GM23338 (cell line): Measurements from ENCODE around the gene JPH3.

ENCODE experiments used
- CREB1 ChIP-seq: fragments of 250-450 bp; sonication (Bioruptor Pico); IDR thresholded peaks from 2 replicates; pipeline ENCODE4 v1.5.0; 2020; ENCODE audit warnings: low read depth, mild to moderate bottlenecking, moderate library complexity
- EZH2 ChIP-seq: fragments of 200-600 bp; sonication (generic); IDR thresholded peaks from one replicate; pipeline ENCODE4 v1.8.0; 2017; ENCODE audit warnings: antibody characterized with exemption, mild to moderate bottlenecking, low read depth; ENCODE audit not compliant: unreplicated experiment
- EZH2phosphoT487 ChIP-seq: fragments of 200-600 bp; sonication (generic); IDR thresholded peaks from one replicate; pipeline ENCODE4 v1.8.1; 2018; ENCODE audit warnings: antibody characterized with exemption; ENCODE audit not compliant: unreplicated experiment
- JUNB ChIP-seq: IDR thresholded peaks from one replicate; pipeline ENCODE4 v1.6.1; 2016; ENCODE audit warnings: antibody characterized with exemption; ENCODE audit not compliant: unreplicated experiment
- NANOG ChIP-seq: IDR thresholded peaks from 2 replicates; pipeline ENCODE4 v1.6.1; 2016; ENCODE audit warnings: antibody characterized with exemption, borderline replicate concordance
- POLR2AphosphoS5 ChIP-seq: IDR thresholded peaks from 2 replicates; pipeline ENCODE4 v1.6.1; 2016; ENCODE audit warnings: antibody characterized with exemption, low read depth
- STAT1 ChIP-seq: IDR thresholded peaks from one replicate; pipeline ENCODE4 v1.6.1; 2016; ENCODE audit warnings: antibody characterized with exemption; ENCODE audit not compliant: unreplicated experiment
- ZNF114 ChIP-seq: fragments of 250-450 bp; sonication (Bioruptor Pico); IDR thresholded peaks from 2 replicates; pipeline ENCODE4 v1.5.0; 2020; ENCODE audit warnings: mild to moderate bottlenecking, moderate library complexity
- ZNF331 ChIP-seq: fragments of 250-450 bp; sonication (Bioruptor Pico); IDR thresholded peaks from 2 replicates; pipeline ENCODE4 v1.5.0; 2020; ENCODE audit warnings: low read depth, mild to moderate bottlenecking, moderate library complexity
- TF ChIP-seq, protein P1 (sequence below): IDR thresholded peaks from 2 replicates; pipeline ENCODE4 v1.6.1; 2016; ENCODE audit warnings: antibody characterized with exemption
- TF ChIP-seq, protein P2 (sequence below), 2 experiments: fragments of 200-600 bp in 1 of 2; sonication (generic) in 1 of 2; conservative IDR thresholded peaks; 2 replicates each; pipeline versions ENCODE4 v1.5.1 to v1.6.1; 2016 to 2017; ENCODE audit warnings: antibody characterized with exemption in 2 of 2, low read depth in 2 of 2, mild to moderate bottlenecking in 2 of 2, moderate library complexity in 1 of 2
- TF ChIP-seq, protein P3 (sequence below): IDR thresholded peaks from one replicate; pipeline ENCODE4 v1.6.1; 2018; ENCODE audit warnings: antibody characterized with exemption; ENCODE audit not compliant: unreplicated experiment
- TF ChIP-seq, protein P4 (sequence below): fragments of 250-450 bp; sonication (Bioruptor Pico); IDR thresholded peaks from 2 replicates; pipeline ENCODE4 v1.5.0; 2020; ENCODE audit warnings: mild to moderate bottlenecking, moderate library complexity

DNA sequence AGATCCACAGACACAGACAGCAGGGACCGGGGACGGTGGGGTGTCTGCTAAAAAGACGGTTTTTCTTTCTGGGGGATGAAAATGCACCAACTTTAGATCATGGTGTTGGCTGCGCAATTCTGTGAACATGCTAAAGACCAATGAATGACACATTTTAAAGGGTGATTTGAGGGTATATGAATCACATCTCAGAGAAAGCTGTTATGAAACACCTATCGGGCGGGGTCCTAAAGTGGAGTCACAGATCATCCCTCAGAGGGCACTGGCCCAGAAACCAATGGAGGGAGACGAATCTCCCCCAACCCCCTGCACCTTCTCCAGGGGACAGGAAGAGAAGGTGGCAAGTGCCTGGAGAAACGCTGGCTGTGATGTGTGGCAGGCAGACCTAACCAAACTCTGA lies 137.5 kb downstream of the JPH3 start:
- TF ChIP-seq, protein P1, sequence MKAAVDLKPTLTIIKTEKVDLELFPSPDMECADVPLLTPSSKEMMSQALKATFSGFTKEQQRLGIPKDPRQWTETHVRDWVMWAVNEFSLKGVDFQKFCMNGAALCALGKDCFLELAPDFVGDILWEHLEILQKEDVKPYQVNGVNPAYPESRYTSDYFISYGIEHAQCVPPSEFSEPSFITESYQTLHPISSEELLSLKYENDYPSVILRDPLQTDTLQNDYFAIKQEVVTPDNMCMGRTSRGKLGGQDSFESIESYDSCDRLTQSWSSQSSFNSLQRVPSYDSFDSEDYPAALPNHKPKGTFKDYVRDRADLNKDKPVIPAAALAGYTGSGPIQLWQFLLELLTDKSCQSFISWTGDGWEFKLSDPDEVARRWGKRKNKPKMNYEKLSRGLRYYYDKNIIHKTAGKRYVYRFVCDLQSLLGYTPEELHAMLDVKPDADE = no peak
- TF ChIP-seq, protein P2, sequence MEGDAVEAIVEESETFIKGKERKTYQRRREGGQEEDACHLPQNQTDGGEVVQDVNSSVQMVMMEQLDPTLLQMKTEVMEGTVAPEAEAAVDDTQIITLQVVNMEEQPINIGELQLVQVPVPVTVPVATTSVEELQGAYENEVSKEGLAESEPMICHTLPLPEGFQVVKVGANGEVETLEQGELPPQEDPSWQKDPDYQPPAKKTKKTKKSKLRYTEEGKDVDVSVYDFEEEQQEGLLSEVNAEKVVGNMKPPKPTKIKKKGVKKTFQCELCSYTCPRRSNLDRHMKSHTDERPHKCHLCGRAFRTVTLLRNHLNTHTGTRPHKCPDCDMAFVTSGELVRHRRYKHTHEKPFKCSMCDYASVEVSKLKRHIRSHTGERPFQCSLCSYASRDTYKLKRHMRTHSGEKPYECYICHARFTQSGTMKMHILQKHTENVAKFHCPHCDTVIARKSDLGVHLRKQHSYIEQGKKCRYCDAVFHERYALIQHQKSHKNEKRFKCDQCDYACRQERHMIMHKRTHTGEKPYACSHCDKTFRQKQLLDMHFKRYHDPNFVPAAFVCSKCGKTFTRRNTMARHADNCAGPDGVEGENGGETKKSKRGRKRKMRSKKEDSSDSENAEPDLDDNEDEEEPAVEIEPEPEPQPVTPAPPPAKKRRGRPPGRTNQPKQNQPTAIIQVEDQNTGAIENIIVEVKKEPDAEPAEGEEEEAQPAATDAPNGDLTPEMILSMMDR (conservative IDR thresholded peaks at IDR 0.05; ENCODE audit: low read depth in 2 of 2) = no peak
- TF ChIP-seq, protein P3, sequence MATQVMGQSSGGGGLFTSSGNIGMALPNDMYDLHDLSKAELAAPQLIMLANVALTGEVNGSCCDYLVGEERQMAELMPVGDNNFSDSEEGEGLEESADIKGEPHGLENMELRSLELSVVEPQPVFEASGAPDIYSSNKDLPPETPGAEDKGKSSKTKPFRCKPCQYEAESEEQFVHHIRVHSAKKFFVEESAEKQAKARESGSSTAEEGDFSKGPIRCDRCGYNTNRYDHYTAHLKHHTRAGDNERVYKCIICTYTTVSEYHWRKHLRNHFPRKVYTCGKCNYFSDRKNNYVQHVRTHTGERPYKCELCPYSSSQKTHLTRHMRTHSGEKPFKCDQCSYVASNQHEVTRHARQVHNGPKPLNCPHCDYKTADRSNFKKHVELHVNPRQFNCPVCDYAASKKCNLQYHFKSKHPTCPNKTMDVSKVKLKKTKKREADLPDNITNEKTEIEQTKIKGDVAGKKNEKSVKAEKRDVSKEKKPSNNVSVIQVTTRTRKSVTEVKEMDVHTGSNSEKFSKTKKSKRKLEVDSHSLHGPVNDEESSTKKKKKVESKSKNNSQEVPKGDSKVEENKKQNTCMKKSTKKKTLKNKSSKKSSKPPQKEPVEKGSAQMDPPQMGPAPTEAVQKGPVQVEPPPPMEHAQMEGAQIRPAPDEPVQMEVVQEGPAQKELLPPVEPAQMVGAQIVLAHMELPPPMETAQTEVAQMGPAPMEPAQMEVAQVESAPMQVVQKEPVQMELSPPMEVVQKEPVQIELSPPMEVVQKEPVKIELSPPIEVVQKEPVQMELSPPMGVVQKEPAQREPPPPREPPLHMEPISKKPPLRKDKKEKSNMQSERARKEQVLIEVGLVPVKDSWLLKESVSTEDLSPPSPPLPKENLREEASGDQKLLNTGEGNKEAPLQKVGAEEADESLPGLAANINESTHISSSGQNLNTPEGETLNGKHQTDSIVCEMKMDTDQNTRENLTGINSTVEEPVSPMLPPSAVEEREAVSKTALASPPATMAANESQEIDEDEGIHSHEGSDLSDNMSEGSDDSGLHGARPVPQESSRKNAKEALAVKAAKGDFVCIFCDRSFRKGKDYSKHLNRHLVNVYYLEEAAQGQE = no peak
- TF ChIP-seq POLR2AphosphoS5 (no peak), EZH2 (no peak), NANOG (no peak), JUNB (no peak), EZH2phosphoT487 (no peak), CREB1 (no peak), ZNF331 (no peak), ZNF114 (CRISPR knock-in tag) (no peak), STAT1 (no peak)
- TF ChIP-seq, protein P4, sequence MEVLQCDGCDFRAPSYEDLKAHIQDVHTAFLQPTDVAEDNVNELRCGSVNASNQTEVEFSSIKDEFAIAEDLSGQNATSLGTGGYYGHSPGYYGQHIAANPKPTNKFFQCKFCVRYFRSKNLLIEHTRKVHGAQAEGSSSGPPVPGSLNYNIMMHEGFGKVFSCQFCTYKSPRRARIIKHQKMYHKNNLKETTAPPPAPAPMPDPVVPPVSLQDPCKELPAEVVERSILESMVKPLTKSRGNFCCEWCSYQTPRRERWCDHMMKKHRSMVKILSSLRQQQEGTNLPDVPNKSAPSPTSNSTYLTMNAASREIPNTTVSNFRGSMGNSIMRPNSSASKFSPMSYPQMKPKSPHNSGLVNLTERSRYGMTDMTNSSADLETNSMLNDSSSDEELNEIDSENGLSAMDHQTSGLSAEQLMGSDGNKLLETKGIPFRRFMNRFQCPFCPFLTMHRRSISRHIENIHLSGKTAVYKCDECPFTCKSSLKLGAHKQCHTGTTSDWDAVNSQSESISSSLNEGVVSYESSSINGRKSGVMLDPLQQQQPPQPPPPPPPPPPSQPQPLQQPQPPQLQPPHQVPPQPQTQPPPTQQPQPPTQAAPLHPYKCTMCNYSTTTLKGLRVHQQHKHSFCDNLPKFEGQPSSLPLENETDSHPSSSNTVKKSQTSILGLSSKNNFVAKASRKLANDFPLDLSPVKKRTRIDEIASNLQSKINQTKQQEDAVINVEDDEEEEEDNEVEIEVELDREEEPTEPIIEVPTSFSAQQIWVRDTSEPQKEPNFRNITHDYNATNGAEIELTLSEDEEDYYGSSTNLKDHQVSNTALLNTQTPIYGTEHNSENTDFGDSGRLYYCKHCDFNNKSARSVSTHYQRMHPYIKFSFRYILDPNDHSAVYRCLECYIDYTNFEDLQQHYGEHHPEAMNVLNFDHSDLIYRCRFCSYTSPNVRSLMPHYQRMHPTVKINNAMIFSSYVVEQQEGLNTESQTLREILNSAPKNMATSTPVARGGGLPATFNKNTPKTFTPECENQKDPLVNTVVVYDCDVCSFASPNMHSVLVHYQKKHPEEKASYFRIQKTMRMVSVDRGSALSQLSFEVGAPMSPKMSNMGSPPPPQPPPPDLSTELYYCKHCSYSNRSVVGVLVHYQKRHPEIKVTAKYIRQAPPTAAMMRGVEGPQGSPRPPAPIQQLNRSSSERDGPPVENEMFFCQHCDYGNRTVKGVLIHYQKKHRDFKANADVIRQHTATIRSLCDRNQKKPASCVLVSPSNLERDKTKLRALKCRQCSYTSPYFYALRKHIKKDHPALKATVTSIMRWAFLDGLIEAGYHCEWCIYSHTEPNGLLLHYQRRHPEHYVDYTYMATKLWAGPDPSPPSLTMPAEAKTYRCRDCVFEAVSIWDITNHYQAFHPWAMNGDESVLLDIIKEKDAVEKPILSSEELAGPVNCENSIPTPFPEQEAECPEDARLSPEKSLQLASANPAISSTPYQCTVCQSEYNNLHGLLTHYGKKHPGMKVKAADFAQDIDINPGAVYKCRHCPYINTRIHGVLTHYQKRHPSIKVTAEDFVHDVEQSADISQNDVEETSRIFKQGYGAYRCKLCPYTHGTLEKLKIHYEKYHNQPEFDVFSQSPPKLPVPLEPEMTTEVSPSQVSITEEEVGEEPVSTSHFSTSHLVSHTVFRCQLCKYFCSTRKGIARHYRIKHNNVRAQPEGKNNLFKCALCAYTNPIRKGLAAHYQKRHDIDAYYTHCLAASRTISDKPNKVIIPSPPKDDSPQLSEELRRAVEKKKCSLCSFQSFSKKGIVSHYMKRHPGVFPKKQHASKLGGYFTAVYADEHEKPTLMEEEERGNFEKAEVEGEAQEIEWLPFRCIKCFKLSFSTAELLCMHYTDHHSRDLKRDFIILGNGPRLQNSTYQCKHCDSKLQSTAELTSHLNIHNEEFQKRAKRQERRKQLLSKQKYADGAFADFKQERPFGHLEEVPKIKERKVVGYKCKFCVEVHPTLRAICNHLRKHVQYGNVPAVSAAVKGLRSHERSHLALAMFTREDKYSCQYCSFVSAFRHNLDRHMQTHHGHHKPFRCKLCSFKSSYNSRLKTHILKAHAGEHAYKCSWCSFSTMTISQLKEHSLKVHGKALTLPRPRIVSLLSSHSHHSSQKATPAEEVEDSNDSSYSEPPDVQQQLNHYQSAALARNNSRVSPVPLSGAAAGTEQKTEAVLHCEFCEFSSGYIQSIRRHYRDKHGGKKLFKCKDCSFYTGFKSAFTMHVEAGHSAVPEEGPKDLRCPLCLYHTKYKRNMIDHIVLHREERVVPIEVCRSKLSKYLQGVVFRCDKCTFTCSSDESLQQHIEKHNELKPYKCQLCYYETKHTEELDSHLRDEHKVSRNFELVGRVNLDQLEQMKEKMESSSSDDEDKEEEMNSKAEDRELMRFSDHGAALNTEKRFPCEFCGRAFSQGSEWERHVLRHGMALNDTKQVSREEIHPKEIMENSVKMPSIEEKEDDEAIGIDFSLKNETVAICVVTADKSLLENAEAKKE (CRISPR knock-in tag) = no peak
